Osteoblast (primary cell): ENCODE data around the gene SIRT5. TPM values are rescaled to one million over a fixed set of nuclear protein-coding genes. Genes with fewer than 3 reads are reported as not detected.

Source experiments
- DNase-seq: peaks from one replicate; pipeline ENCODE4 v3.0.0; 2011; ENCODE audit warnings: low spot score, mixed read lengths; ENCODE audit not compliant: insufficient read length; ENCODE audit errors: missing footprints
- H2AFZ ChIP-seq: 2 replicates; pipeline ENCODE4 v1.6.0; 2011; ENCODE audit warnings: mild to moderate bottlenecking, low read length
- H3K27ac ChIP-seq: 2 replicates; pipeline ENCODE4 v1.5.1; 2011; ENCODE audit warnings: mild to moderate bottlenecking, low read depth, low read length, moderate library complexity
- H3K27me3 ChIP-seq: 2 replicates; pipeline ENCODE4 v1.6.0; 2012; ENCODE audit warnings: mild to moderate bottlenecking, control low read depth, inconsistent platforms, low read length, moderate library complexity; ENCODE audit not compliant: insufficient read depth
- H3K36me3 ChIP-seq: 2 replicates; pipeline ENCODE4 v1.5.1; 2011; ENCODE audit warnings: mild to moderate bottlenecking, low read length, control low read depth, moderate library complexity; ENCODE audit not compliant: insufficient read depth
- H3K4me1 ChIP-seq: 2 replicates; pipeline ENCODE4 v1.5.1; 2011; ENCODE audit warnings: mild to moderate bottlenecking, low read length, control low read depth, moderate library complexity; ENCODE audit not compliant: insufficient read depth
- H3K4me2 ChIP-seq: 2 replicates; pipeline ENCODE4 v1.6.0; 2011; ENCODE audit warnings: mild to moderate bottlenecking, low read length; ENCODE audit not compliant: insufficient read depth
- H3K4me3 ChIP-seq: fragments of 200-600 bp; sonication (generic); 3 replicates; pipeline ENCODE4 v1.5.1; 2012; ENCODE audit warnings: mild to moderate bottlenecking, low read length, inconsistent platforms; ENCODE audit not compliant: insufficient read depth
- H3K79me2 ChIP-seq: 2 replicates; pipeline ENCODE4 v1.6.0; 2012; ENCODE audit warnings: mild to moderate bottlenecking, low read length, control low read depth, inconsistent platforms; ENCODE audit not compliant: insufficient read depth
- H3K9me3 ChIP-seq: 2 replicates; pipeline ENCODE4 v1.5.1; 2011; ENCODE audit warnings: low read depth, low read length, control low read depth
- H4K20me1 ChIP-seq: 2 replicates; pipeline ENCODE4 v1.6.0; 2012; ENCODE audit warnings: mild to moderate bottlenecking, low read length, control low read depth; ENCODE audit not compliant: insufficient read depth
- CTCF ChIP-seq: IDR thresholded peaks from 2 replicates; pipeline ENCODE4 v1.5.1; 2011; ENCODE audit warnings: mild to moderate bottlenecking, low read depth, low read length, moderate library complexity; ENCODE audit errors: extremely low read depth
- total RNA-seq: library from RNA; depleted of rRNA; stranded (reverse); fragments of >200 nt; gene quantifications from 2 replicates; pipeline ENCODE4 v1.2.3, GENCODE V29; 2012

SIRT5 gene
- total RNA-seq, 1 donor: 9.0 TPM

- peaks cover 11% of the 10 kb centered on the region for H3K79me2 ChIP-seq
- no peaks in the 10 kb centered on the region for H3K27me3 ChIP-seq
- peak overlapping the region; percentile 90 for H3K4me3 ChIP-seq
- H2AFZ ChIP-seq: peak overlapping the region; percentile 97
- H3K4me2 ChIP-seq: peak overlapping the region; percentile 95
- H3K36me3 ChIP-seq: no peaks in the 10 kb centered on the region
- H3K9me3 ChIP-seq: no peaks in the 10 kb centered on the region
- peak overlapping the region; percentile 84 for H3K27ac ChIP-seq
- DNase-seq: peak; percentile 99
- TF ChIP-seq CTCF: peak; percentile 8
- peaks cover 6% of the 10 kb centered on the region for H3K4me1 ChIP-seq
- peaks cover 4% of the 10 kb centered on the region for H4K20me1 ChIP-seq
These were observed 241 bp upstream of the SIRT5 start for GRCh38 chr6:13574149-13574570.

- TF ChIP-seq CTCF: peak; percentile 77
- peak overlapping the region; percentile 95 for H3K4me2 ChIP-seq
- no peaks in the 10 kb centered on the region for H3K9me3 ChIP-seq
- peak overlapping the region; percentile 84 for H3K27ac ChIP-seq
- no peak for DNase-seq
- H3K27me3 ChIP-seq: no peaks in the 10 kb centered on the region
- peak overlapping the region; percentile 97 for H2AFZ ChIP-seq
- no peaks in the 10 kb centered on the region for H3K36me3 ChIP-seq
- peaks cover 6% of the 10 kb centered on the region for H3K4me1 ChIP-seq
- peak overlapping the region; percentile 90 for H3K4me3 ChIP-seq
- peaks cover 11% of the 10 kb centered on the region for H3K79me2 ChIP-seq
- peaks cover 4% of the 10 kb centered on the region for H4K20me1 ChIP-seq
These were observed 975 bp downstream of the SIRT5 start for GRCh38 chr6:13575377-13575775.

- Histone ChIP-seq H4K20me1 (peaks cover 4% of the 10 kb centered on the region), H3K4me2 (no peak overlapping the region), H2AFZ (no peak overlapping the region), H3K4me3 (no peak overlapping the region), H3K9me3 (no peaks in the 10 kb centered on the region), H3K27ac (no peak overlapping the region), H3K79me2 (peaks cover 11% of the 10 kb centered on the region), H3K36me3 (no peaks in the 10 kb centered on the region), H3K27me3 (no peaks in the 10 kb centered on the region), H3K4me1 (peaks cover 6% of the 10 kb centered on the region)
- no peak for TF ChIP-seq CTCF
- DNase-seq: no peak
These were observed 1.6 kb downstream of the SIRT5 start for GRCh38 chr6:13576017-13576416.

- Histone ChIP-seq H3K79me2 (peaks cover 11% of the 10 kb centered on the region), H3K27me3 (no peaks in the 10 kb centered on the region), H2AFZ (no peak overlapping the region), H4K20me1 (peaks cover 4% of the 10 kb centered on the region), H3K4me3 (no peak overlapping the region), H3K4me2 (no peak overlapping the region), H3K9me3 (no peaks in the 10 kb centered on the region), H3K27ac (no peak overlapping the region), H3K4me1 (peaks cover 6% of the 10 kb centered on the region), H3K36me3 (no peaks in the 10 kb centered on the region)
- DNase-seq: no peak
- no peak for TF ChIP-seq CTCF
These were observed 3.5 kb downstream of the SIRT5 start for GRCh38 chr6:13577926-13578325.
